Liver (tissue), 9 donors: ENCODE results near the gene AZGP1. TPM values are rescaled to one million over a fixed set of nuclear protein-coding genes. Genes with fewer than 3 reads are reported as not detected.

ENCODE experiments used
- DNase-seq: peaks from one replicate; pipeline ENCODE4 v3.0.0-alpha.2; 2017; ENCODE audit warnings: low spot score
- H3K27ac ChIP-seq, 2 donors: one replicate each; pipeline ENCODE4 v1.7.0; 2013; ENCODE audit warnings: inconsistent platforms in 2 of 2, low read length in 2 of 2, control low read depth in 1 of 2, low read depth in 1 of 2, mild to moderate bottlenecking in 1 of 2
- H3K27me3 ChIP-seq, 4 donors: one replicate each; pipeline versions ENCODE4 v1.6.1 to v1.7.0; 2013; ENCODE audit warnings: low read length in 3 of 4, inconsistent platforms in 1 of 4, mild to moderate bottlenecking in 1 of 4, moderate library complexity in 1 of 4; ENCODE audit not compliant: control insufficient read depth in 4 of 4, insufficient read depth in 4 of 4
- H3K36me3 ChIP-seq, 4 donors: one replicate each; pipeline versions ENCODE4 v1.6.1 to v1.7.0; 2013; ENCODE audit warnings: low read length in 3 of 4, mild to moderate bottlenecking in 3 of 4, low read depth in 1 of 4, moderate library complexity in 1 of 4; ENCODE audit not compliant: control insufficient read depth in 4 of 4, insufficient read depth in 3 of 4
- H3K4me1 ChIP-seq, 4 donors: one replicate each; pipeline versions ENCODE4 v1.6.1 to v1.7.0; 2013; ENCODE audit warnings: low read length in 3 of 4, mild to moderate bottlenecking in 3 of 4, moderate library complexity in 1 of 4; ENCODE audit not compliant: control insufficient read depth in 4 of 4, insufficient read depth in 4 of 4
- H3K4me3 ChIP-seq, 3 donors: one replicate each; pipeline versions ENCODE4 v1.6.1 to v1.7.0; 2013; ENCODE audit warnings: low read length in 3 of 3, control low read depth in 1 of 3, low read depth in 1 of 3, mild to moderate bottlenecking in 1 of 3
- H3K9ac ChIP-seq, 2 donors: one replicate each; pipeline ENCODE4 v1.7.0; 2013; ENCODE audit warnings: low read length in 2 of 2, mild to moderate bottlenecking in 2 of 2, moderate library complexity in 2 of 2, control low read depth in 1 of 2, low read depth in 1 of 2
- H3K9me3 ChIP-seq, 4 donors: one replicate each; pipeline versions ENCODE4 v1.6.1 to v1.7.0; 2013; ENCODE audit warnings: low read length in 3 of 4; ENCODE audit not compliant: control insufficient read depth in 4 of 4
- ATF3 ChIP-seq: IDR thresholded peaks from 2 replicates; pipeline ENCODE4 v1.6.1; 2016; ENCODE audit warnings: antibody characterized with exemption
- CTCF ChIP-seq: fragments of 150-350 bp; IDR thresholded peaks from 2 replicates; pipeline ENCODE4 v1.5.1; 2017; ENCODE audit warnings: improper control_type of control experiment, low read depth, low read length; ENCODE audit not compliant: missing input control
- EGR1 ChIP-seq, 2 donors: IDR thresholded peaks; 2 replicates each; pipeline ENCODE4 v1.6.1; 2016 to 2018; ENCODE audit warnings: antibody characterized with exemption in 2 of 2, low read depth in 2 of 2
- FOXA1 ChIP-seq: IDR thresholded peaks from 2 replicates; pipeline ENCODE4 v1.6.1; 2016; ENCODE audit warnings: antibody characterized with exemption
- FOXA2 ChIP-seq: IDR thresholded peaks from 2 replicates; pipeline ENCODE4 v1.6.1; 2016; ENCODE audit warnings: antibody characterized with exemption
- GABPA ChIP-seq, 2 donors: IDR thresholded peaks in 1 of 2; conservative IDR thresholded peaks in 1 of 2; 2 replicates each; pipeline ENCODE4 v1.6.1; 2016; ENCODE audit warnings: antibody characterized with exemption in 2 of 2, mild to moderate bottlenecking in 1 of 2, moderate library complexity in 1 of 2
- HNF4A ChIP-seq, 2 donors: conservative IDR thresholded peaks; 2 replicates each; pipeline ENCODE4 v1.6.1; 2016; ENCODE audit warnings: antibody characterized with exemption in 2 of 2, mild to moderate bottlenecking in 2 of 2
- HNF4G ChIP-seq: IDR thresholded peaks from 2 replicates; pipeline ENCODE4 v1.6.1; 2016; ENCODE audit warnings: antibody characterized with exemption
- JUND ChIP-seq, 2 donors: IDR thresholded peaks; 2 replicates each; pipeline ENCODE4 v1.6.1; 2016; ENCODE audit warnings: antibody characterized with exemption in 2 of 2
- MAX ChIP-seq: IDR thresholded peaks from 2 replicates; pipeline ENCODE4 v1.6.1; 2016; ENCODE audit warnings: antibody characterized with exemption
- NR2F2 ChIP-seq: IDR thresholded peaks from 2 replicates; pipeline ENCODE4 v1.6.1; 2016; ENCODE audit warnings: antibody characterized with exemption
- RAD21 ChIP-seq, 2 donors: IDR thresholded peaks; 2 replicates each; pipeline ENCODE4 v1.6.1; 2016; ENCODE audit warnings: antibody characterized with exemption in 2 of 2, mild to moderate bottlenecking in 2 of 2
- REST ChIP-seq: IDR thresholded peaks from 2 replicates; pipeline ENCODE4 v1.6.1; 2016; ENCODE audit warnings: antibody characterized with exemption, mild to moderate bottlenecking
- RXRA ChIP-seq, 2 donors: IDR thresholded peaks; 2 replicates each; pipeline ENCODE4 v1.6.1; 2017 to 2018; ENCODE audit warnings: antibody characterized with exemption in 2 of 2, mild to moderate bottlenecking in 1 of 2
- TAF1 ChIP-seq: conservative IDR thresholded peaks from 2 replicates; pipeline ENCODE4 v1.6.1; 2016; ENCODE audit warnings: antibody characterized with exemption, mild to moderate bottlenecking
- YY1 ChIP-seq: IDR thresholded peaks from 2 replicates; pipeline ENCODE4 v1.6.1; 2016; ENCODE audit warnings: antibody characterized with exemption, mild to moderate bottlenecking
- ZBTB33 ChIP-seq: IDR thresholded peaks from 2 replicates; pipeline ENCODE4 v1.6.1; 2016; ENCODE audit warnings: antibody characterized with exemption
- WGBS: extraction: QIAGEN DNeasy Blood & Tissue Kit; methylation state at CpG from one replicate; pipeline ENCODE4 v1.1.7; 2013; 5-methylcytosine and 5-hydroxymethylcytosine counted together
- polyA plus RNA-seq, 2 donors: library from polyadenylated mRNA; stranded (reverse) in 1 of 2; unstranded in 1 of 2; fragments of 200-250 nt in 1 of 2; fragments of >200 nt in 1 of 2; fragmentation: Nextera tagmentation in 1 of 2; extraction: Ambion mirVana in 1 of 2; gene quantifications; one replicate each; pipeline versions ENCODE4 v1.2.1 to v1.2.3, GENCODE V29; 2013 to 2015
- total RNA-seq, 2 donors: library from RNA; depleted of rRNA; stranded (reverse); fragments of >200 nt; gene quantifications; one replicate each; pipeline ENCODE4 v1.2.3, GENCODE V29; 2014
- donor health status: healthy.
- donor health status: healthy.
- donor health status: healthy.
- donor health status: healthy.
- donor health status: healthy.

Gene AZGP1
- total and polyA plus RNA-seq, 4 donors: 99.5 to 2,721 (median 1,150) TPM

- Histone ChIP-seq H3K4me3 (no peak overlapping the region), H3K9me3 (no peaks in the 10 kb centered on the region), H3K36me3 (no peaks in the 10 kb centered on the region), H3K27ac (no peak overlapping the region), H3K27me3 (no peaks in the 10 kb centered on the region), H3K4me1 (peaks cover 2 to 18% (median 8%) of the 10 kb centered on the region in 4 donors), H3K9ac (no peak overlapping the region)
- TF ChIP-seq CTCF: peak; percentile 50
- TF ChIP-seq FOXA2: no peak
- peak; percentile 63 to 73 for TF ChIP-seq RAD21 (IDR thresholded peaks at IDR 0.05)
- WGBS: 44% methylated on average over 3 of the region's 3 CpGs
- no peak for DNase-seq
These were observed 26.1 kb downstream of the AZGP1 start for GRCh38 chr7:99949645-99950228.

GRCh38 chr7:99947608-99948007 is 28.2 kb downstream of the AZGP1 start:
- Histone ChIP-seq H3K9ac (no peak overlapping the region), H3K4me1 (no peaks in the 10 kb centered on the region), H3K27me3 (no peaks in the 10 kb centered on the region), H3K4me3 (no peak overlapping the region), H3K9me3 (no peaks in the 10 kb centered on the region), H3K36me3 (no peaks in the 10 kb centered on the region), H3K27ac (no peak overlapping the region)
- TF ChIP-seq ATF3: no peak
- DNase-seq: no peak
- WGBS: 94% methylated on average over 1 of the region's 1 CpG

- WGBS: 82% methylated on average over 4 of the region's 4 CpGs
- H3K27me3 ChIP-seq: no peaks in the 10 kb centered on the region
- no peak for DNase-seq
- no peak overlapping the region for H3K4me3 ChIP-seq
- no peak overlapping the region for H3K9ac ChIP-seq
- no peaks in the 10 kb centered on the region for H3K36me3 ChIP-seq
- H3K27ac ChIP-seq: no peak overlapping the region
- H3K4me1 ChIP-seq: no peaks in the 10 kb centered on the region
- H3K9me3 ChIP-seq: no peaks in the 10 kb centered on the region
- no peak for TF ChIP-seq EGR1 (IDR thresholded peaks at IDR 0.05; ENCODE audit: low read depth in 2 of 2)
- no peak for TF ChIP-seq HNF4G
- TF ChIP-seq YY1: no peak
- TF ChIP-seq RXRA (IDR thresholded peaks at IDR 0.05): no peak
- no peak for TF ChIP-seq NR2F2
- TF ChIP-seq FOXA1: no peak
- TF ChIP-seq ATF3: no peak
- TF ChIP-seq FOXA2: no peak
- TF ChIP-seq REST: no peak
- TF ChIP-seq HNF4A (conservative IDR thresholded peaks at IDR 0.05): no peak
- no peak for TF ChIP-seq CTCF
- no peak for TF ChIP-seq JUND (IDR thresholded peaks at IDR 0.05)
- TF ChIP-seq TAF1: no peak
- no peak for TF ChIP-seq MAX
- no peak for TF ChIP-seq GABPA (IDR thresholded peaks at IDR 0.05 in 1 of 2, conservative IDR thresholded peaks at IDR 0.05 in 1 of 2)
- TF ChIP-seq ZBTB33: no peak
These were observed 31.2 kb downstream of the AZGP1 start for GRCh38 chr7:99944497-99945070.
